GM12801 (cell line): ENCODE results near the gene PDE4B.

ENCODE experiments used
- CTCF ChIP-seq: IDR thresholded peaks from one replicate; pipeline ENCODE4 v1.5.1; 2011; ENCODE audit warnings: control low read depth; ENCODE audit not compliant: insufficient read length; ENCODE audit errors: extremely low read depth

Gene PDE4B

DNA sequence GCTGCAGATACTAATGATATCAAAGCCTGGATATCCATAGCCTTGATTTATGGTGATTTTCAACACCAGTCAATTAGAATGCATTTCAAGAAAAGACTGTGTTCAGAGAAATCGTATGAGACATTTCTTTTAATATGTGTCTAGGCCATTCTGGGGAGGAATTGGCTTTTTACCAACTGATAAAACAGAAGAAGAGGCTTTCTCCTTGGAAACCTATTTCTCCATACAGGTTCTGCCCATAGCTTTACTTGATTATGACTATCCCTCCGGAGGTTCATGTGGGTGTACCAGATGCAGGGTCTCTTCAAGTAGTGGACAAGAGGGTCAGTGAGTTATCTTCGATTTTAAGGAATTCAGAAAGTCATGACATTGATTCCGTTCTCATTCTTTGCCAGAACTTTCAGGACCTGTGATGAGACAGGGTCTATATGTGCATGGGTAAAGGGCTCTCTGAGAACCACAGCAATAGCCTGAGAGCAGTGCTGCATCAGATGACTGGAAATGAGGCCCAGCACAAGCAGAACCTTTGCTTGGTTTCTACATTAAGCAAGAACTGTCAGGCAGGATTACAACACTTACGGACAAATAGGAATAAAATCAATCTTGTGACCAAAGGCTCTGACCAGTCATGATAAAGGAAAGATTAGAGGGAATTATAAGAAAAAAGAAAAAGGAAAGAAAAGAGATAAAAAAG, 477.6 kb downstream of the PDE4B start:
- TF ChIP-seq CTCF = no peak

- no peak for TF ChIP-seq CTCF
These were observed 478.7 kb downstream of the PDE4B start for GRCh38 chr1:66271216-66271903.

GRCh38 chr1:66271904-66272254, 479.2 kb downstream of the PDE4B start:
- TF ChIP-seq CTCF = no peak

DNA sequence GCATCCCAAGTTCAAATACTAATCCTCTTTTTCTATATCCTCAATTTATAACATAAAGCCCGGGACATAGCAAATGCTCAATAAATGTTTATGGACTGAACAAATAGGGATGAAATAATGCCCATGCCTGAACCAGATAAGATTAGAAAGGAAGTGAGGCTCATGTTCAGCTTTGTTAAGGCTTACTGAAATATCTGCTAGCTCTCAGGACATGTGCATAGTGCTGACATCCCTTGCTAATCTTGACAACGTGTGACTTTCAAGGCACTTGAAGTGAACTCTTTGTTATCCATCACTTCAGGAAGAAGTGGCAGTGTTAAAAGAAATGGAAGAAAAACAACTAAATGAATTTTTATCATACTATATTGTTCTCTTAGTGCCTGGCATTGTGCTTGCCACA, 481.0 kb downstream of the PDE4B start:
- no peak for TF ChIP-seq CTCF

GRCh38 chr1:66274634-66275033, 481.9 kb downstream of the PDE4B start:
- no peak for TF ChIP-seq CTCF

DNA sequence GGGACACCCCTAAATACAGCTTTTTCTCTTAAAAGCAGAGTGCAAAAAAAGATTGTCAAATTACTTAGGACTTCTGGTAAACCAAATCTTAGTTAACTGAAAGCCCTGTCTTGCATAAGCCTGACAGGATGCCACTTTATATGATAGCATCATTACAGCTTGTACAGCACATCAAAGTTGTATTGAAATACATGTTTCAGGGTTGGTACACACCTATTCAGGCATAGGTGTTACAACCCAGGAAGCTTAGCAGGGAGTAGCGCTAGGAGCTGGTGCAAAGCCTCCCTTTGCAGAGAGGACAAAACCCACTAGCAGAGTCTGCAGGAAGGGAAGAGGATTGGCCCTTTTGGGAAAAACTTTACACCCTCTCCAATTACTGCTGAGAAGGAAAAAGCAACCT, 482.4 kb downstream of the PDE4B start:
- no peak for TF ChIP-seq CTCF

DNA sequence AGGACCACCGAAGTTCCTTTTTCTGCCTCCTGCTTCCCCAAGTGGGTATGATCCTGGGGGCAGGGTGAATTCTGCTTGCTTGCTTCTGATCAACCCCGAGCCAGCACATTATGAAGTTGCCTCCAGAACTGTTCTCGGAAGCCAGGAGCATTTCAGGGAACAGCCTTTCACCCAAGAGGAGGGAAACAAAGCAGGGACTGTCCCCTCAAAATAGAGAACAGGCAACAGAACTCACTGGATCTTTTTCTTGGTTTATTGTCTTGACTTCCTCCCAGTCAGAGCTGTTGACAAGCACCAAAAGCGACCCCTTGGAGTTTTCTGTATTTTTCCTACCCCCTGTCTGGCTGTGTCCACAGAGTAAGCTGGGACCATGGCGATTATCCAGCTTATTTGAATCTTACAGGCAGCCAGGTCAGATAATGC, 482.9 kb downstream of the PDE4B start:
- TF ChIP-seq CTCF = no peak
